NCI-H510A treated with DMSO at 0.1 percent for 48 hours (cell line): Measurements from ENCODE around the gene ZNF141.
"Not testable (repeated sequence)": the region's sequence is repeated elsewhere in the genome, so short reads cannot be mapped to it uniquely, and the experiment has no call there.

Experiments used
- DNase-seq: peaks from one replicate; lab custom pipeline; 2025; lab: John Stamatoyannopoulos, UW

ZNF141 gene

GRCh38 chr4:337143-337931 lies at the start of gene ZNF141:
Gene ZNF141 (plus strand): TSS chr4:337814. CDS start chr4:337984, 170 bp downstream.
- DNase-seq = peak; percentile 79

GRCh38 chr4:288891-289290 lies 48.7 kb upstream of the ZNF141 start:
- no peak for DNase-seq

DNA sequence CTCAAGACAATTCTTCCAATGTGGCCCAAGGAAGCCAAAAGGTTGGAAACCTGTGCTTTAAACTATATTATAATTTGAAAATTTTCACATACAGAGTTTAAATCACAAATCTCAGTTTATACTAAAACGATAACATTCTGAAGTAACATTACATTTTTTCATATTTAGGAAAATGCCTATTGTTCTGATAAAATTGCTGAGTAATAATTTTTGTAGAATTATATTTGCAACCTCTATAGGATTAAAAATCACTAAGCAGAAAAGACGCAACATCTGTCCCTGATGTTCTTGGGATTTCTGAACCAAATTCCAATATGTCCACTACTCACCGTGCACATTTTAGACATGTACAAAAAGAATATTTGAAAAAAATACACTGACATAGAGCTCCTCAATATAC lies 42.9 kb upstream of the ZNF141 start:
- no peak for DNase-seq

DNA sequence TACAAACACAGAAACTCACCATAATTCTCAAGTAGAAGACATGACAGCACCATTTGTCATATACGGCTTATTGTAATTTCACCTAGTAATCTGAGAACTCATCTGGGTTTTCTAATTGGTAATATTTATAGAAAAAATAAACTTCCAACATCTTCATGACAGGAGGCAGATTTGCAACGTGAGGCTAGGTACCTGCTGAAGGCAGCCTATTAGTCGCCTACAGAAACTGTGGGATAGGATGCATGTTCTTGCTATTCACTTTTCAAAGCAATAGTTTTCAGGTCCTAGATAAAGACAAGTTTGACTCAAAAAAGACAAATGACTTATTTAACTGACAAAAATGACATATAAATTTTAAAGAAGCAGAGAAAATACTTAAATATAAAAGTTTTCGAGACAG lies 35.2 kb upstream of the ZNF141 start:
- no peak for DNase-seq

GRCh38 chr4:304516-304915 lies 33.1 kb upstream of the ZNF141 start:
- not testable (repeated sequence) for DNase-seq

GRCh38 chr4:304969-305680 lies 32.5 kb upstream of the ZNF141 start, which contains the start of gene ZNF732:
Gene ZNF732 (minus strand): TSS chr4:305474. CDS start chr4:305310, 164 bp downstream.
- DNase-seq = peak; percentile 1

DNA sequence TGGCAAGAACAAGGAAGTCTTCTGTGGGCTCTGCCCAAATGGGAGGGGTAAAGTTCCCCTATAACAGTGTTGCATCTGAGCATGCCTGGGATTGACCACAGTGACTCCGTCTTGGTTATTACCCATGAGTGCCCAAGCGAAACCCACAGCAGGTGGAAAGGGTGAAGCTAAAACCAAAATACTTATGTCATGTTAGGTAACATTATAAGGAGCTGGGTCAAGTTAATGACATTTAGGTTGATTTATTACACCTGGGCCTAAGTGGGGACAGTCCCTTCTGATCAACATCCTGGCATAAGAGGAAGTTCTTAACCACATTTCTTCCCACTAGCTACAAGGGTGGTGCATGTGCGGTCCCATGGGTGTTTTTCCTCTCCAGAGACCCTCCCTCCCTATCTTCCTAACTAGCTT lies 31.1 kb upstream of the ZNF141 start:
- DNase-seq = no peak

- DNase-seq = no peak
These were observed 27.8 kb upstream of the ZNF141 start for GRCh38 chr4:309807-310206.

- DNase-seq = no peak
These were observed 23.2 kb upstream of the ZNF141 start for GRCh38 chr4:314296-314903.

- no peak for DNase-seq
These were observed 8.9 kb upstream of the ZNF141 start for GRCh38 chr4:328729-329128.

- no peak for DNase-seq
These were observed 2.1 kb upstream of the ZNF141 start for GRCh38 chr4:335515-335914.

- no peak for DNase-seq
These were observed 1.3 kb upstream of the ZNF141 start for GRCh38 chr4:336099-336892.

DNA sequence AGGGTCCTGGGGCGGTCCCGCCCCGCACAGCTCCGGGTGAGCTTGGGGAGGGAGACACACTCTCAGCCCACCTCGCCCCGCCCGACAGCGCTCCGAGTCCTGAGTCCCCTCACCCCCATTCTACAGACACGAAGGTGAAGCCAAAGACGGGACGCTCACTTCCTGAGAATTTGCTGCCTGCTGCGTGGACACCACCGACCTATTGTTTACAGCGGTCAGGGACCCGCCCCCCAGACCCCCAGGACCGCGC lies 796 bp upstream of the ZNF141 start:
- no peak for DNase-seq

GRCh38 chr4:337932-338758 lies 531 bp downstream of the ZNF141 start:
- DNase-seq = no peak

GRCh38 chr4:338759-339097 lies 1.1 kb downstream of the ZNF141 start:
- DNase-seq = no peak

DNA sequence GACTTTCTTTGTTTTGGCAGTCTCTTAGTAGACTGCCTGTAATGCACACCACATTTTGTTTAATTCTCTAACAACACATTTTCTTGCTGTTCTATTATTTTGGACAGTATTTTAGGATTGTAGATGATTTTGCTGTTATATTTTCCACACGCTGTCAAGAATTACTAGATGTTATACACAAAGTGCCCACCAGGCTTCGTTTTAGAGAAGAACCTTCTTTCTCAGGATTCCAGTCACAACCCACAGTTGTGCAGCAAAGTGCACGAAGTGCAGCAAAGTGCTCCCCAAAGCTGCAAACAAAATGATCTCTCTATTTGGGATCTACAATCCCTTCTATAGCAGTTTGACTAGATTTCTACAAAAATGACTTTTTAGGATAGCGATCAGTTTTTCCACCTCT lies 2.4 kb downstream of the ZNF141 start:
- DNase-seq = no peak

GRCh38 chr4:373062-373839 lies 35.6 kb downstream of the ZNF141 start:
- DNase-seq = no peak

DNA sequence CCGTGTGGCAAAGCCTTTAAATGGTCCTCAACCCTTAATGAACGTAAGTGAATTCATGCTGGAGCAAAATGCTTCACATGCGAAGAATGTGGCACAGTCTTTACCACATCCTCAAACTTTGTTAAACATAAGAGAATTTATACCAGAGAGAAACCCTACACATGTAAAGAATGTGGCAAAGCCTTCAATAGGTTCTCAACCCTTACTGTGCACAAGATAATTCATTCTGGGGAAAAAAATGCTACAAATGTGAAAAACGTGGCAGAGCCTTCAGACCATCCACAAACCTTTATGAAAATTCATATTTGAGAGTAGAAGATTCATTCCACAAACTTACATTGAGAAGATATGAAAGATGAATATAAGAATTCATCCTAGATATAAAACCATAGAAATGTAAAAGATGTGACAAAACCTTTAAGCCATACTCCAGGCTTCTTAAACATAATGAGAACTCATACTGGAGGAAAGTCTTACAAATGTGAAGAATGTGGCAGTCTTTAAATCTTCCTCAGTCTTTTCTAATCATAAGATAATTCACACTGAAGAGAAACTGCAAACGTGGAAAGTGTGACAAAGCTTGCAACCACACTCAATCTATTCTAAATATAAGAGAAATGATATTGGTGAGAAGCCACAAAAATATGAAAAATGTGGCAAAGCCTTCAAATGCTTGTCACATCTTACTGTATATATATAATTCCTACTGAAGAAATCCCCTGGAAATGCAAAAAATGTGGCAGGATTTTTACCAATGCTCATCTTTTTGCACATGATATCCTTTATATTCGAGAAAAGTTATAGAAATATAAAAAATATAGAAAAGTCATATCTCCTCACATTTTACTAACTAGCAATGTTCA lies 36.9 kb downstream of the ZNF141 start:
- DNase-seq = no peak

DNA sequence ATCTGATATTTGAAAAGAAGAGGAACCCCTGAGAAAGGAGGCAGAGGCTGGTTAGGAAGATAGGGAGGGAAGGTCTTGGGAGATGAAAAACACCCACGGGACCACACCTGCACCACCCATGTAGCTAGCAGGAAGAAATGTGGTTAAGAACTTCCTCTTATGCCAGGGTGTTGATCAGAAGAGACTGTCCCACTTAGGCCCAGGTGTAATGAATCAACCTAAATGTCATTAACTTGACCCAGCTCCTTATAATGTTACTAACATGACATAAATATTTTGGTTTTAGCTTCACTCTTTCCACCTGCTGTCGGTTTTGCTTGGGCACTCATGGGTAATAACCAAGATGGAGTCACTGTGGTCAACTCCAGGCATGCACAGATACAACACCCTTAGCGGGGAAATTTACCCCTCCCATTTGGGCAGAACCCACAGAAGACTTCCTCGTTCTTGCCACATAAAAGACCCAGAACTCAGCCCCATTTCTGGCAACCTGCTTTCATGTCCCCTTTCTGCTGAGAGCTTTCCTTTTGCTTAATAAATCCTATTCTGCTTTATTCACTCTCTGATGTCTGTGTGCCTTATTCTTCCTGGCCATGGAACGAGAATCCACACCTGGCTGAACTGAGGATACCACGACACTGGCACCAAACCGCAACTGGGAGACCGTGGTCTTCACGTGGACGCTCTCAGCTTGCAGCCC lies 46.8 kb downstream of the ZNF141 start:
- no peak for DNase-seq
